HEK293 (cell line): ENCODE measurements around the gene PIGM.

Experiments
- GFI1B ChIP-seq: fragments of 450-650 bp; formaldehyde crosslinking; IDR thresholded peaks from 2 replicates; pipeline ENCODE4 v1.5.1; 2016; ENCODE audit warnings: missing biosample characterization, missing genetic modification characterization
- IKZF3 ChIP-seq: fragments of 450-650 bp; IDR thresholded peaks from 2 replicates; pipeline ENCODE4 v1.5.0; 2018; ENCODE audit warnings: missing biosample characterization, mild to moderate bottlenecking, missing genetic modification characterization, moderate library complexity
- KLF10 ChIP-seq: fragments of 450-650 bp; IDR thresholded peaks from 2 replicates; pipeline ENCODE4 v1.5.1; 2018; ENCODE audit warnings: missing biosample characterization, mild to moderate bottlenecking, missing genetic modification characterization
- ZBTB8A ChIP-seq: fragments of 450-650 bp; formaldehyde crosslinking; IDR thresholded peaks from 2 replicates; pipeline ENCODE4 v1.5.1; 2016; ENCODE audit warnings: missing biosample characterization, missing genetic modification characterization
- ZFHX2 ChIP-seq: fragments of 450-650 bp; formaldehyde crosslinking; conservative IDR thresholded peaks from 2 replicates; pipeline ENCODE4 v1.5.1; 2016; ENCODE audit warnings: missing biosample characterization, missing genetic modification characterization
- ZIC2 ChIP-seq: fragments of 450-650 bp; formaldehyde crosslinking; IDR thresholded peaks from 2 replicates; pipeline ENCODE4 v1.5.1; 2016; ENCODE audit warnings: missing biosample characterization, missing genetic modification characterization
- ZXDB ChIP-seq: fragments of 450-650 bp; formaldehyde crosslinking; IDR thresholded peaks from 2 replicates; pipeline ENCODE4 v1.5.1; 2016; ENCODE audit warnings: missing biosample characterization, missing genetic modification characterization
- TF ChIP-seq, protein P1 (sequence below): fragments of 450-650 bp; formaldehyde crosslinking; IDR thresholded peaks from 2 replicates; pipeline ENCODE4 v1.5.1; 2016; ENCODE audit warnings: missing biosample characterization, missing genetic modification characterization
- TF ChIP-seq, protein P2 (sequence below): fragments of 450-650 bp; formaldehyde crosslinking; IDR thresholded peaks from 2 replicates; pipeline ENCODE4 v1.5.1; 2016; ENCODE audit warnings: missing biosample characterization, missing genetic modification characterization
- TF ChIP-seq, protein P3 (sequence below): fragments of 450-650 bp; formaldehyde crosslinking; conservative IDR thresholded peaks from 2 replicates; pipeline ENCODE4 v1.5.1; 2016; ENCODE audit warnings: low read depth, missing biosample characterization, missing genetic modification characterization
- TF ChIP-seq, protein P4 (sequence below): fragments of 450-650 bp; formaldehyde crosslinking; IDR thresholded peaks from 2 replicates; pipeline ENCODE4 v1.5.1; 2017; ENCODE audit warnings: missing biosample characterization, missing genetic modification characterization
- TF ChIP-seq, protein P5 (sequence below): fragments of 450-650 bp; formaldehyde crosslinking; IDR thresholded peaks from 2 replicates; pipeline ENCODE4 v1.5.1; 2017; ENCODE audit warnings: missing biosample characterization, missing genetic modification characterization
- TF ChIP-seq, protein P6 (sequence below): fragments of 450-650 bp; formaldehyde crosslinking; IDR thresholded peaks from 2 replicates; pipeline ENCODE4 v1.5.1; 2016; ENCODE audit warnings: missing biosample characterization, missing genetic modification characterization

DNA sequence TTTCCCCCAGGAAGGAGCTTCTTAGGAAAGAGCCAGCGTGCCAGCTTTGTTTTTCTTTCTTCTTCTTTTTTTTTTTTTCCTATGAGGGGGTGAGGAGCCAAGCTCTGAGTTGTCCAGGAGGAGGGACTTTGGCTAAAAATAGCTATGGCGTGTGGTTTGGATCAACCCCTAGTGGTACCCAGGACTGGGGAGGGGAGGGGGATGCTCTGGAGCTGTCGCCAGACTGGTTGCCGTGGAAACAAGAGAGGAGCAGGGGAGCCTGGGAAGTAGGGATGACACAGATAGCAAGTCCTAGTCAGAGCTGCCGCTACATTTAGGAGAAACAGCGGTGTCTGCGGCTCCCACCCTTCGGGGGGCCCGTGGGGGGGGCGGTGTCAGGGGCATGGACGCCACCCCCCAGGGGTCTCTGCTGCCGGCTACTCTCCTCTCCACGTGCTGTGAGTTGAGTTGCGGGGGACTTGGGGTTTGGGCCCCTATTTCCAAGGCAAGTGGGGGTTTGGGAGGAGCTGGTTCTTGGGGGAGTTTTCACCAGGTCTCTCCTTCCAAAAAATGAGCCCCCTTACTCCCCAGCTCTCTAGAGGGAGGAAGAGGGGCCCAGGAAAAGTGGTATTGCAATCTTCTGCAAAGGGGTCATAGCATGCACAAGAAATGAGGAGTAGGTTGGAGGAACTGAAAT lies 49.6 kb upstream of the PIGM start, which contains the start of gene KCNJ9:
- TF ChIP-seq KLF10 (tag by site-specific recombination) (no peak), GFI1B (tag by site-specific recombination) (no peak), ZFHX2 (tag by site-specific recombination) (no peak), ZXDB (tag by site-specific recombination) (no peak), ZBTB8A (no peak), IKZF3 (tag by site-specific recombination) (no peak), ZIC2 (tag by site-specific recombination) (no peak)
- TF ChIP-seq, protein P1, sequence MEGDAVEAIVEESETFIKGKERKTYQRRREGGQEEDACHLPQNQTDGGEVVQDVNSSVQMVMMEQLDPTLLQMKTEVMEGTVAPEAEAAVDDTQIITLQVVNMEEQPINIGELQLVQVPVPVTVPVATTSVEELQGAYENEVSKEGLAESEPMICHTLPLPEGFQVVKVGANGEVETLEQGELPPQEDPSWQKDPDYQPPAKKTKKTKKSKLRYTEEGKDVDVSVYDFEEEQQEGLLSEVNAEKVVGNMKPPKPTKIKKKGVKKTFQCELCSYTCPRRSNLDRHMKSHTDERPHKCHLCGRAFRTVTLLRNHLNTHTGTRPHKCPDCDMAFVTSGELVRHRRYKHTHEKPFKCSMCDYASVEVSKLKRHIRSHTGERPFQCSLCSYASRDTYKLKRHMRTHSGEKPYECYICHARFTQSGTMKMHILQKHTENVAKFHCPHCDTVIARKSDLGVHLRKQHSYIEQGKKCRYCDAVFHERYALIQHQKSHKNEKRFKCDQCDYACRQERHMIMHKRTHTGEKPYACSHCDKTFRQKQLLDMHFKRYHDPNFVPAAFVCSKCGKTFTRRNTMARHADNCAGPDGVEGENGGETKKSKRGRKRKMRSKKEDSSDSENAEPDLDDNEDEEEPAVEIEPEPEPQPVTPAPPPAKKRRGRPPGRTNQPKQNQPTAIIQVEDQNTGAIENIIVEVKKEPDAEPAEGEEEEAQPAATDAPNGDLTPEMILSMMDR (tag by site-specific recombination): no peak
- TF ChIP-seq, protein P2, sequence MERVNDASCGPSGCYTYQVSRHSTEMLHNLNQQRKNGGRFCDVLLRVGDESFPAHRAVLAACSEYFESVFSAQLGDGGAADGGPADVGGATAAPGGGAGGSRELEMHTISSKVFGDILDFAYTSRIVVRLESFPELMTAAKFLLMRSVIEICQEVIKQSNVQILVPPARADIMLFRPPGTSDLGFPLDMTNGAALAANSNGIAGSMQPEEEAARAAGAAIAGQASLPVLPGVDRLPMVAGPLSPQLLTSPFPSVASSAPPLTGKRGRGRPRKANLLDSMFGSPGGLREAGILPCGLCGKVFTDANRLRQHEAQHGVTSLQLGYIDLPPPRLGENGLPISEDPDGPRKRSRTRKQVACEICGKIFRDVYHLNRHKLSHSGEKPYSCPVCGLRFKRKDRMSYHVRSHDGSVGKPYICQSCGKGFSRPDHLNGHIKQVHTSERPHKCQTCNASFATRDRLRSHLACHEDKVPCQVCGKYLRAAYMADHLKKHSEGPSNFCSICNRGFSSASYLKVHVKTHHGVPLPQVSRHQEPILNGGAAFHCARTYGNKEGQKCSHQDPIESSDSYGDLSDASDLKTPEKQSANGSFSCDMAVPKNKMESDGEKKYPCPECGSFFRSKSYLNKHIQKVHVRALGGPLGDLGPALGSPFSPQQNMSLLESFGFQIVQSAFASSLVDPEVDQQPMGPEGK (tag by site-specific recombination): no peak
- TF ChIP-seq, protein P3, sequence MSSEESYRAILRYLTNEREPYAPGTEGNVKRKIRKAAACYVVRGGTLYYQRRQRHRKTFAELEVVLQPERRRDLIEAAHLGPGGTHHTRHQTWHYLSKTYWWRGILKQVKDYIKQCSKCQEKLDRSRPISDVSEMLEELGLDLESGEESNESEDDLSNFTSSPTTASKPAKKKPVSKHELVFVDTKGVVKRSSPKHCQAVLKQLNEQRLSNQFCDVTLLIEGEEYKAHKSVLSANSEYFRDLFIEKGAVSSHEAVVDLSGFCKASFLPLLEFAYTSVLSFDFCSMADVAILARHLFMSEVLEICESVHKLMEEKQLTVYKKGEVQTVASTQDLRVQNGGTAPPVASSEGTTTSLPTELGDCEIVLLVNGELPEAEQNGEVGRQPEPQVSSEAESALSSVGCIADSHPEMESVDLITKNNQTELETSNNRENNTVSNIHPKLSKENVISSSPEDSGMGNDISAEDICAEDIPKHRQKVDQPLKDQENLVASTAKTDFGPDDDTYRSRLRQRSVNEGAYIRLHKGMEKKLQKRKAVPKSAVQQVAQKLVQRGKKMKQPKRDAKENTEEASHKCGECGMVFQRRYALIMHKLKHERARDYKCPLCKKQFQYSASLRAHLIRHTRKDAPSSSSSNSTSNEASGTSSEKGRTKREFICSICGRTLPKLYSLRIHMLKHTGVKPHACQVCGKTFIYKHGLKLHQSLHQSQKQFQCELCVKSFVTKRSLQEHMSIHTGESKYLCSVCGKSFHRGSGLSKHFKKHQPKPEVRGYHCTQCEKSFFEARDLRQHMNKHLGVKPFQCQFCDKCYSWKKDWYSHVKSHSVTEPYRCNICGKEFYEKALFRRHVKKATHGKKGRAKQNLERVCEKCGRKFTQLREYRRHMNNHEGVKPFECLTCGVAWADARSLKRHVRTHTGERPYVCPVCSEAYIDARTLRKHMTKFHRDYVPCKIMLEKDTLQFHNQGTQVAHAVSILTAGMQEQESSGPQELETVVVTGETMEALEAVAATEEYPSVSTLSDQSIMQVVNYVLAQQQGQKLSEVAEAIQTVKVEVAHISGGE (tag by site-specific recombination): no peak
- TF ChIP-seq, protein P4, sequence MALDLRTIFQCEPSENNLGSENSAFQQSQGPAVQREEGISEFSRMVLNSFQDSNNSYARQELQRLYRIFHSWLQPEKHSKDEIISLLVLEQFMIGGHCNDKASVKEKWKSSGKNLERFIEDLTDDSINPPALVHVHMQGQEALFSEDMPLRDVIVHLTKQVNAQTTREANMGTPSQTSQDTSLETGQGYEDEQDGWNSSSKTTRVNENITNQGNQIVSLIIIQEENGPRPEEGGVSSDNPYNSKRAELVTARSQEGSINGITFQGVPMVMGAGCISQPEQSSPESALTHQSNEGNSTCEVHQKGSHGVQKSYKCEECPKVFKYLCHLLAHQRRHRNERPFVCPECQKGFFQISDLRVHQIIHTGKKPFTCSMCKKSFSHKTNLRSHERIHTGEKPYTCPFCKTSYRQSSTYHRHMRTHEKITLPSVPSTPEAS (tag by site-specific recombination): no peak
- TF ChIP-seq, protein P5, sequence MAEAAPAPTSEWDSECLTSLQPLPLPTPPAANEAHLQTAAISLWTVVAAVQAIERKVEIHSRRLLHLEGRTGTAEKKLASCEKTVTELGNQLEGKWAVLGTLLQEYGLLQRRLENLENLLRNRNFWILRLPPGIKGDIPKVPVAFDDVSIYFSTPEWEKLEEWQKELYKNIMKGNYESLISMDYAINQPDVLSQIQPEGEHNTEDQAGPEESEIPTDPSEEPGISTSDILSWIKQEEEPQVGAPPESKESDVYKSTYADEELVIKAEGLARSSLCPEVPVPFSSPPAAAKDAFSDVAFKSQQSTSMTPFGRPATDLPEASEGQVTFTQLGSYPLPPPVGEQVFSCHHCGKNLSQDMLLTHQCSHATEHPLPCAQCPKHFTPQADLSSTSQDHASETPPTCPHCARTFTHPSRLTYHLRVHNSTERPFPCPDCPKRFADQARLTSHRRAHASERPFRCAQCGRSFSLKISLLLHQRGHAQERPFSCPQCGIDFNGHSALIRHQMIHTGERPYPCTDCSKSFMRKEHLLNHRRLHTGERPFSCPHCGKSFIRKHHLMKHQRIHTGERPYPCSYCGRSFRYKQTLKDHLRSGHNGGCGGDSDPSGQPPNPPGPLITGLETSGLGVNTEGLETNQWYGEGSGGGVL (tag by site-specific recombination): no peak
- TF ChIP-seq, protein P6, sequence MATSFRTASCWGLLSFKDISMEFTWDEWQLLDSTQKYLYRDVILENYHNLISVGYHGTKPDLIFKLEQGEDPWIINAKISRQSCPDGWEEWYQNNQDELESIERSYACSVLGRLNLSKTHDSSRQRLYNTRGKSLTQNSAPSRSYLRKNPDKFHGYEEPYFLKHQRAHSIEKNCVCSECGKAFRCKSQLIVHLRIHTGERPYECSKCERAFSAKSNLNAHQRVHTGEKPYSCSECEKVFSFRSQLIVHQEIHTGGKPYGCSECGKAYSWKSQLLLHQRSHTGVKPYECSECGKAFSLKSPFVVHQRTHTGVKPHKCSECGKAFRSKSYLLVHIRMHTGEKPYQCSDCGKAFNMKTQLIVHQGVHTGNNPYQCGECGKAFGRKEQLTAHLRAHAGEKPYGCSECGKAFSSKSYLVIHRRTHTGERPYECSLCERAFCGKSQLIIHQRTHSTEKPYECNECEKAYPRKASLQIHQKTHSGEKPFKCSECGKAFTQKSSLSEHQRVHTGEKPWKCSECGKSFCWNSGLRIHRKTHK: no peak
